ENCODE measurements around the gene SH3RF3.

The SH3RF3 gene

GRCh38 chr2:109287413-109287812 is 158.4 kb downstream of the SH3RF3 start:
- H3K4ac ChIP-seq (ENCODE audit: low read depth, low read length), result no peak overlapping the region
- no peak overlapping the region for H4K8ac ChIP-seq (ENCODE audit: low read depth, low read length)
- no peaks in the 10 kb centered on the region for H3K79me1 ChIP-seq (ENCODE audit: low read length)
- no peak overlapping the region for H3K4me3 ChIP-seq (ENCODE audit: low read length)
- no peak overlapping the region for H3K4me2 ChIP-seq (ENCODE audit: low read length)
- no CpG with 5 or more reads among the region's 5 CpGs for WGBS (ENCODE audit: extremely low coverage, insufficient coverage, low lambda C conversion rate)
- no peaks in the 10 kb centered on the region for H3K79me2 ChIP-seq (ENCODE audit: control insufficient read depth, insufficient read depth, low read length)
- H3K18ac ChIP-seq (ENCODE audit: low read length), result no peak overlapping the region
- no peak overlapping the region for H2BK15ac ChIP-seq (replicated peaks; ENCODE audit: low read depth)
- H2BK5ac ChIP-seq (ENCODE audit: low read length), result no peak overlapping the region
- no peak overlapping the region for H3K23ac ChIP-seq (ENCODE audit: low read length)
- DNase-seq, result no peak
- no peak overlapping the region for H2AK5ac ChIP-seq (ENCODE audit: low read length)
- no peak overlapping the region for H3K9ac ChIP-seq (ENCODE audit: low read length)
- H3K56ac ChIP-seq (ENCODE audit: low read length), result no peak overlapping the region
- H3K36me3 ChIP-seq (ENCODE audit: control insufficient read depth, insufficient read depth, low read length), result no peaks in the 10 kb centered on the region
- no peaks in the 10 kb centered on the region for H3K27me3 ChIP-seq (ENCODE audit: insufficient read depth, low read length, poor library complexity)
- H2BK120ac ChIP-seq (ENCODE audit: low read depth, low read length), result no peak overlapping the region
- no peaks in the 10 kb centered on the region for H3K4me1 ChIP-seq (ENCODE audit: control insufficient read depth, low read depth, low read length)
- H3K27ac ChIP-seq (ENCODE audit: low read depth, low read length), result no peak overlapping the region
- H4K5ac ChIP-seq (ENCODE audit: low read length), result no peak overlapping the region

DNA sequence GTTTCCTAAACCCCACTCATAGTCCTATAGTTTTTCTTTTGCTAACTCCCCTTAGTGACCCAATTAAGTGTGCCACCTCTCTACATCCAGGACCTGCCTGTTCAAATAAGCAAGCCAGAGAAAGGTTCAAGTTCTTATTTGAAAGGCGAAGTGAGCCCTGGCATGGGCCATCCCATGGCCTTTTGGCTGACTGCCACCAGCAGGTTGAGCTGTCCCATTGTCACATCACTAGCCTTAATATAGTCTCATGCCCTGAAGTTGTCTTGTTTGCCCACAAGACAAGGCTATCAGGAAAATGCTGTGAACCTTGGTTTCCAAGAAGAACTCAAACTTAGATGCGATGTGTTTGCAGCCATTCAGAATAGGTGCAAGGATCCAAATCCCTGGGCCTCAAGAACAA is 158.8 kb downstream of the SH3RF3 start:
- no peak overlapping the region for H2BK5ac ChIP-seq (ENCODE audit: low read length)
- H3K27ac ChIP-seq (ENCODE audit: low read depth, low read length), result no peak overlapping the region
- H3K79me2 ChIP-seq (ENCODE audit: control insufficient read depth, insufficient read depth, low read length), result no peaks in the 10 kb centered on the region
- H3K18ac ChIP-seq (ENCODE audit: low read length), result no peak overlapping the region
- H3K27me3 ChIP-seq (ENCODE audit: insufficient read depth, low read length, poor library complexity), result no peaks in the 10 kb centered on the region
- no CpG with 5 or more reads among the region's 2 CpGs for WGBS (ENCODE audit: extremely low coverage, insufficient coverage, low lambda C conversion rate)
- no peak overlapping the region for H3K23ac ChIP-seq (ENCODE audit: low read length)
- no peaks in the 10 kb centered on the region for H3K36me3 ChIP-seq (ENCODE audit: control insufficient read depth, insufficient read depth, low read length)
- H3K9ac ChIP-seq (ENCODE audit: low read length), result no peak overlapping the region
- no peak overlapping the region for H2AK5ac ChIP-seq (ENCODE audit: low read length)
- DNase-seq, result no peak
- no peaks in the 10 kb centered on the region for H3K79me1 ChIP-seq (ENCODE audit: low read length)
- H2BK15ac ChIP-seq (replicated peaks; ENCODE audit: low read depth), result no peak overlapping the region
- H3K4me1 ChIP-seq (ENCODE audit: control insufficient read depth, low read depth, low read length), result no peaks in the 10 kb centered on the region
- no peak overlapping the region for H2BK120ac ChIP-seq (ENCODE audit: low read depth, low read length)
- no peak overlapping the region for H4K5ac ChIP-seq (ENCODE audit: low read length)
- H3K56ac ChIP-seq (ENCODE audit: low read length), result no peak overlapping the region
- H3K4ac ChIP-seq (ENCODE audit: low read depth, low read length), result no peak overlapping the region
- no peak overlapping the region for H4K8ac ChIP-seq (ENCODE audit: low read depth, low read length)
- no peak overlapping the region for H3K4me3 ChIP-seq (ENCODE audit: low read length)
- no peak overlapping the region for H3K4me2 ChIP-seq (ENCODE audit: low read length)

DNA sequence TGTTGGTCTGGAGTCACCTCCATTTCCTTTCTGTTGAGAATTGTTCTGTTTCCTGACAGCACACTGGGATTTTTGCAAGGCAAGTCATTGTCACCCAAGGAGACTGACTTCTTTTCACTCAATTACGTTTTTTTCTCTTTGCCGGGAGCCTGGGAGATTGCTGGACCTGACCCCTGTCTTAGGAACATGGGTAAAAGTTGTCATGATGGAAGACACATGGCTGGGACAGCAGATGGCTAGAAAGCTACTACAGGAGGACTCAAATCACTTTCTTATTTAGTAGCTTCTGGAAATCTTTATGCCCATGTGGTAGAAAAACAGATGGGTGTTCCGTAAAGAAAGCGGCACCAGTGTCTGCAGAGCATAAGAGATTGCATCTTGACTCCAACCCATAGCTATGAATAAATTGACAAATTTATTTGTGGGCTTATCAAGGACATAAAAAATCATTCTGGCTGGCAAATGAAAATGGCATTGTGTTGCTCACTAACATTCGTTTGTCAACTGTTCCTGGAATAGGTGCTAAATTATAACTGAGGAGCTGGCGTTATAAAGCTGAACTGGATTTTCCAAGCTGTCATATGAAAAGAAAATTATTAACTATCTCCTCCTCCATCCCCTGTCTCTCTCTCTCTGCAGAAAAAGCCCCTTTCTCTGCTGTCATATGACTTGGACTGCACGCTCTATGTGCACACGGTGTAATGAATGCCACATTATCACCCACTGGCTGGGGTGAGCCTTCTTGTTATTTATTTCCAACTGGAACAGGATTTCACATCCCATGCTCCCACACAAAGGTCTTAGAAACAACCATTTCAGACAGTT is 159.8 kb downstream of the SH3RF3 start:
- no peak overlapping the region for H3K18ac ChIP-seq (ENCODE audit: low read length)
- H3K79me1 ChIP-seq (ENCODE audit: low read length), result no peaks in the 10 kb centered on the region
- no peak overlapping the region for H3K23ac ChIP-seq (ENCODE audit: low read length)

DNA sequence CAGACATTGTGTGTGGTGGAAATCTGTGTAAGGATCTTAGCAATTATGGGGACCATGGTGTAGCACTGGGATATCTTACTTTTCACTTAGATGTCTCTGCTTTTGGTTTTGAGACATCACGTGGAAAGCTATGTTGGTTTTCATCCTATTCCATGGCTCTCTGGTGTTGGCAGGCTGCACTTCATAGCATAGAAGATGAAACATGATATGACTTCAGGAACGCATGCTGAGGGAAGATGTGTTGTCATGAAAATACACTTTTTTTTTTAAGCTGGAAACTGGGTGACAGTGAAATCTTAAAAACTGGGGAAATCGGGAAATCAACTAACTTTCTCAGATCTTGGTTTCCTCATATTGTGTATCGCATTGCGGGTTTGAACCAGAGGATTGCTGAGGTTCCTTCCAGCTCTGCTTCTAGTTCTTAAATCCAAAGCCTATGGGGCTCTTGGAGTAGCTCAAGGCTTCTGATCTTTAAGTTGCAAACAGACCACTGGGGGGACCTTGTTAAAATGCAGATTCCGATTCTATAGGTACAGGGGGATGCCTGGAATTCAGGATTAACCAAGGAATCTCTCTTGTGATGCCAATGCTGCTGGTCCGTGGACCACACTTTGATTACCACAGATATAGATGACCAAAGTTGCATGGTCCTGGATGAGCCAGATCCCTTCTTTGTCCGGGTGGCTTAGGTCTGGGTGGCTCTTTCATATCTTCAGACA is 160.7 kb downstream of the SH3RF3 start:
- H3K79me1 ChIP-seq (ENCODE audit: low read length), result no peaks in the 10 kb centered on the region
- no peak for DNase-seq
- H3K18ac ChIP-seq (ENCODE audit: low read length), result no peak overlapping the region
- no peak overlapping the region for H3K4me3 ChIP-seq (ENCODE audit: low read length)
- H2BK120ac ChIP-seq (ENCODE audit: low read depth, low read length), result no peak overlapping the region
- no peak overlapping the region for H4K5ac ChIP-seq (ENCODE audit: low read length)
- no peak overlapping the region for H4K8ac ChIP-seq (ENCODE audit: low read depth, low read length)
- no peak overlapping the region for H3K4ac ChIP-seq (ENCODE audit: low read depth, low read length)
- H2BK15ac ChIP-seq (replicated peaks; ENCODE audit: low read depth), result no peak overlapping the region
- no CpG with 5 or more reads among the region's 8 CpGs for WGBS (ENCODE audit: extremely low coverage, insufficient coverage, low lambda C conversion rate)
- H3K4me2 ChIP-seq (ENCODE audit: low read length), result no peak overlapping the region
- H3K4me1 ChIP-seq (ENCODE audit: control insufficient read depth, low read depth, low read length), result no peaks in the 10 kb centered on the region
- no peak overlapping the region for H3K9ac ChIP-seq (ENCODE audit: low read length)
- H3K23ac ChIP-seq (ENCODE audit: low read length), result no peak overlapping the region
- no peaks in the 10 kb centered on the region for H3K79me2 ChIP-seq (ENCODE audit: control insufficient read depth, insufficient read depth, low read length)
- H3K27me3 ChIP-seq (ENCODE audit: insufficient read depth, low read length, poor library complexity), result no peaks in the 10 kb centered on the region
- H3K27ac ChIP-seq (ENCODE audit: low read depth, low read length), result no peak overlapping the region
- H2AK5ac ChIP-seq (ENCODE audit: low read length), result no peak overlapping the region
- H3K56ac ChIP-seq (ENCODE audit: low read length), result no peak overlapping the region
- H3K36me3 ChIP-seq (ENCODE audit: control insufficient read depth, insufficient read depth, low read length), result no peaks in the 10 kb centered on the region
- no peak overlapping the region for H2BK5ac ChIP-seq (ENCODE audit: low read length)

More for the DNA sequence above, 159.8 kb downstream of the SH3RF3 start:
- WGBS (ENCODE audit: extremely low coverage, insufficient coverage, low lambda C conversion rate), result no CpG with 5 or more reads among the region's 8 CpGs
- no peaks in the 10 kb centered on the region for H3K4me1 ChIP-seq (ENCODE audit: control insufficient read depth, low read depth, low read length)
- H3K56ac ChIP-seq (ENCODE audit: low read length), result no peak overlapping the region
- H3K79me2 ChIP-seq (ENCODE audit: control insufficient read depth, insufficient read depth, low read length), result no peaks in the 10 kb centered on the region
- H3K27me3 ChIP-seq (ENCODE audit: insufficient read depth, low read length, poor library complexity), result no peaks in the 10 kb centered on the region
- no peak overlapping the region for H3K9ac ChIP-seq (ENCODE audit: low read length)
- no peak overlapping the region for H3K4ac ChIP-seq (ENCODE audit: low read depth, low read length)
- no peak overlapping the region for H3K27ac ChIP-seq (ENCODE audit: low read depth, low read length)
- H4K8ac ChIP-seq (ENCODE audit: low read depth, low read length), result no peak overlapping the region
- H4K5ac ChIP-seq (ENCODE audit: low read length), result no peak overlapping the region
- no peaks in the 10 kb centered on the region for H3K36me3 ChIP-seq (ENCODE audit: control insufficient read depth, insufficient read depth, low read length)
- DNase-seq, result no peak
- no peak overlapping the region for H3K4me3 ChIP-seq (ENCODE audit: low read length)
- no peak overlapping the region for H3K4me2 ChIP-seq (ENCODE audit: low read length)
- no peak overlapping the region for H2BK15ac ChIP-seq (replicated peaks; ENCODE audit: low read depth)
- H2AK5ac ChIP-seq (ENCODE audit: low read length), result no peak overlapping the region
- no peak overlapping the region for H2BK5ac ChIP-seq (ENCODE audit: low read length)
- no peak overlapping the region for H2BK120ac ChIP-seq (ENCODE audit: low read depth, low read length)

DNA sequence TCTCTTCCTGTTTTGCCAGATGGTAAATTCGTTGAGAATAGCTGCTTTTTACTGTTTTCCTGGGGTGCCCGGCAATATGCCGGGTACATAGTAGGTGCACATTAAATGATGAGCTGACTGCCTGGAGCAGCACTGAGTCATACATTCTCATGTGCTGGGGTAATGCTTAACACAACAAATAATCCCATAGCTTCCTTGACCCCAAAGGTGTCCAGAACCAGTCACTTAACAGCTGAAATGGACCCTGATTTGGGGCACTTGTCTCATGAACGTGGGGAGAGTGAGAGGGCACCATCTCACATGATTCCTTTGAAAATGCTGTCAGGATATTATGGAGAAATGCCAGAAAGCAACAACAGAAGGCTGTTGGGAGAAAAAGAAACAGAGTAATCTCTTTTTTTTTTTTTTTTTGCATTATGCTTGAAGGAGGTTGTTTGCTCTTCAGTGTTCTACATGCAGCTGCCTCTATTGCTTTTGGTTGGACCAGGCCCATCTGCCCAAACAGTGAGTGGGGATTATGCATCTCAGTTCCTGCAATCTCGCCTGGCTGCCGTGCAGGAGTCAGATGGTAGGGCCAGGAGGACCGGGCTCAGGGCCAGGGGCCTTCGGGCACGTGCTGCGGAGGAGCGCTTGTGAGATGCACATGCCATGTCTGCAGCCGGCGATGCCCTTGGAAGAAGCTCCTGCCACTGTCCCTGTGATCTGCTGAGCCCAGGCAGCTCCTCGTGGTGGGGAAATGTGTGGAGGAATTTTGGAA is 162.1 kb downstream of the SH3RF3 start:
- Histone ChIP-seq H3K27me3 (ENCODE audit: insufficient read depth, low read length, poor library complexity) (no peaks in the 10 kb centered on the region), H3K36me3 (ENCODE audit: control insufficient read depth, insufficient read depth, low read length) (no peaks in the 10 kb centered on the region), H3K79me1 (ENCODE audit: low read length) (no peaks in the 10 kb centered on the region), H2BK5ac (ENCODE audit: low read length) (no peak overlapping the region), H3K23ac (ENCODE audit: low read length) (no peak overlapping the region), H2BK120ac (ENCODE audit: low read depth, low read length) (no peak overlapping the region), H3K9ac (ENCODE audit: low read length) (no peak overlapping the region), H3K4me2 (ENCODE audit: low read length) (no peak overlapping the region), H3K56ac (ENCODE audit: low read length) (no peak overlapping the region), H3K79me2 (ENCODE audit: control insufficient read depth, insufficient read depth, low read length) (no peaks in the 10 kb centered on the region), H3K18ac (ENCODE audit: low read length) (no peak overlapping the region), H3K27ac (ENCODE audit: low read depth, low read length) (no peak overlapping the region), H2AK5ac (ENCODE audit: low read length) (no peak overlapping the region), H4K8ac (ENCODE audit: low read depth, low read length) (no peak overlapping the region), H2BK15ac (replicated peaks; ENCODE audit: low read depth) (no peak overlapping the region), H3K4me3 (ENCODE audit: low read length) (no peak overlapping the region), H4K5ac (ENCODE audit: low read length) (no peak overlapping the region), H3K4ac (ENCODE audit: low read depth, low read length) (no peak overlapping the region), H3K4me1 (ENCODE audit: control insufficient read depth, low read depth, low read length) (no peaks in the 10 kb centered on the region)
- no CpG with 5 or more reads among the region's 14 CpGs for WGBS (ENCODE audit: extremely low coverage, insufficient coverage, low lambda C conversion rate)
- no peak for DNase-seq

Measured in mesendoderm (in vitro differentiated cells).